Measurements from ENCODE around the gene ZNRF3.
"Not testable (repeated sequence)": the region's sequence is repeated elsewhere in the genome, so short reads cannot be mapped to it uniquely, and the experiment has no call there.

Gene ZNRF3

DNA sequence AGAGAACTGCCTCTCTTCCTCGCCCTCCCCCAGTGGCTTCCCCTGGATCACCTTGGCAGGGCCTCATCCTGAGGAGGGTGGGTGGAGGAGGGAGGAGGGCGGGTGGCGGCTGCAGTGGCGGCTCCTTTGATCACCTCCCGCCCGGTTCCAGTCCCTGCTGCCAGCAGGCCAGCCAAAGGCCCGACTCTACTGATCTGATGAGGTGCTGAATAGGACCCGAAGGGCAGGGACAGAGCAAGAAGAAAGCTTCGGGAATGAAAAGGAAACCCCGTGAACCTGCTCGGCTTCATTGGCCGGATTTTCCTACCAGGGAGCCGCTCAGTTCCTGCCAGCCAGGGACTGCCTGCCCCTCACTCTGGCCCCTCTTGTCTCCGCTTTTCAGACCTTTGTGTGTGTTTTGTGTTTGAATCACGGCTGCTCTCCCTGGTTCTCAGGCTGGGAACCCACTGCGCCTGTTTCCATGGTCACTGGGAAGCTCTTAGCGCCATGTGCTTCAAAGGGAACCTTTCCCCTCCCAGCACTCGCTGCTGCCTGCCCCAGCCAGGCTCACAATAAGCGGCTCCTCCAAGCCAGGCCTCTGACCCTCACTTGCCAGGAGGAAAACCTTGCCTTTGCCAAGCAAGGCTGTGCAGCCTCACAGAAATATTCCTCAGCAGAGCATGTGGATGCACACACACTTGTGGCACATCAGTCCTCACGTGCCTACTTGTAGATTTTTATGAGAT is 121.4 kb downstream of the ZNRF3 start:
- H3K4me2 ChIP-seq (ENCODE audit: low read length, poor library complexity, severe bottlenecking), result peak overlapping the region; percentile 41
- peaks cover 20% of the 10 kb centered on the region for H3K4me1 ChIP-seq (ENCODE audit: control insufficient read depth, insufficient read depth, low read depth, low read length)
- no peak overlapping the region for H2AFZ ChIP-seq (ENCODE audit: low read depth, low read length)
- no peak overlapping the region for H2BK120ac ChIP-seq (ENCODE audit: low read depth, low read length)
- H3K4ac ChIP-seq (ENCODE audit: low read depth in 1 of 2, low read length in 2 of 2), result no peak overlapping the region
- H3K4me3 ChIP-seq (ENCODE audit: insufficient read depth in 1 of 2, low read depth in 1 of 2, low read length in 2 of 2), result no peak overlapping the region
- H3K27ac ChIP-seq (ENCODE audit: low read length, poor library complexity, severe bottlenecking), result peak overlapping the region; percentile 63
- H4K91ac ChIP-seq (ENCODE audit: low read length), result no peak overlapping the region
- no peak overlapping the region for H3K18ac ChIP-seq (ENCODE audit: low read depth in 1 of 2, low read length in 2 of 2)
- no peak overlapping the region for H3K23ac ChIP-seq (ENCODE audit: low read length in 2 of 2)
- no peak overlapping the region for H4K8ac ChIP-seq (ENCODE audit: low read length)
- no peak overlapping the region for H2BK15ac ChIP-seq (ENCODE audit: low read depth, poor library complexity, severe bottlenecking)
- no peaks in the 10 kb centered on the region for H3K36me3 ChIP-seq (ENCODE audit: control insufficient read depth in 1 of 2, insufficient read depth in 2 of 2, low read depth in 1 of 2, low read length in 2 of 2)
- H3K9me3 ChIP-seq (ENCODE audit: control insufficient read depth, low read length), result no peaks in the 10 kb centered on the region
- H2AK5ac ChIP-seq (ENCODE audit: low read length, severe bottlenecking), result peak overlapping the region; percentile 7
- peak overlapping the region in 1 of 2 experiments; percentile 29 for H2BK12ac ChIP-seq (ENCODE audit: low read length in 2 of 2)
- peaks cover 29% of the 10 kb centered on the region for H3K79me1 ChIP-seq (replicated peaks; ENCODE audit: low read length, poor library complexity, severe bottlenecking)
- no peak overlapping the region for H2BK5ac ChIP-seq (ENCODE audit: low read depth, low read length, poor library complexity, severe bottlenecking)
- no peaks in the 10 kb centered on the region for H3K27me3 ChIP-seq (ENCODE audit: control insufficient read depth in 1 of 2, insufficient read depth in 1 of 2, low read length in 2 of 2)
- WGBS, result 26% methylated on average over 19 of the region's 20 CpGs
- peak; percentile 46 for DNase-seq
- H3K9ac ChIP-seq (ENCODE audit: low read length), result no peak overlapping the region
- H3K14ac ChIP-seq (ENCODE audit: low read length in 2 of 2), result peak overlapping the region in 1 of 2 experiments; percentile 57

DNA sequence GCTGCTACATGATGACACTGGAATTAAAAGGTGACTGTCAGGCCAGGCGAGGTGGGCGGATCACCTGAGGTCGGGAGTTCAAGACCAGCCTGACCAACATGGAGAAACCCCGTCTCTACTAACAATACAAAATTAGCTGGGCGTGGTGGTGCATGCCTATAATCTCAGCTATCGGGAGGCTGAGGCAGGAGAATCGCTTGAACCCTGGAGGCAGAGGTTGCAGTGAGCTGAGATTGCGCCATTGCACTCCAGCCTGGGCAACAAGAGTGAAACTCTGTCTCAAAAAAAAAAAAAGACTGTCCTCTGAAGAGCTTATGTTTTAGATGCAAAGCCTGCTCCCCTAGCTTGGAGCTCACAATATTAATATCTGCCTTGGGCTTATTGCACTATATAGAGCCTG is 122.4 kb downstream of the ZNRF3 start:
- not testable (repeated sequence) for H2AK5ac ChIP-seq (ENCODE audit: low read length, severe bottlenecking); H3K9me3 ChIP-seq (ENCODE audit: control insufficient read depth, low read length); H3K14ac ChIP-seq (ENCODE audit: low read length in 2 of 2); H3K36me3 ChIP-seq (ENCODE audit: control insufficient read depth in 1 of 2, insufficient read depth in 2 of 2, low read depth in 1 of 2, low read length in 2 of 2); H4K8ac ChIP-seq (ENCODE audit: low read length); H3K18ac ChIP-seq (ENCODE audit: low read depth in 1 of 2, low read length in 2 of 2); H3K4me3 ChIP-seq (ENCODE audit: insufficient read depth in 1 of 2, low read depth in 1 of 2, low read length in 2 of 2); H3K9ac ChIP-seq (ENCODE audit: low read length); H3K4ac ChIP-seq (ENCODE audit: low read depth in 1 of 2, low read length in 2 of 2); H2BK5ac ChIP-seq (ENCODE audit: low read depth, low read length, poor library complexity, severe bottlenecking); H2BK120ac ChIP-seq (ENCODE audit: low read depth, low read length); H3K27me3 ChIP-seq (ENCODE audit: control insufficient read depth in 1 of 2, insufficient read depth in 1 of 2, low read length in 2 of 2); H2BK12ac ChIP-seq (ENCODE audit: low read length in 2 of 2); H3K27ac ChIP-seq (ENCODE audit: low read length, poor library complexity, severe bottlenecking); H3K4me2 ChIP-seq (ENCODE audit: low read length, poor library complexity, severe bottlenecking); H3K23ac ChIP-seq (ENCODE audit: low read length in 2 of 2); H2AFZ ChIP-seq (ENCODE audit: low read depth, low read length); DNase-seq; H4K91ac ChIP-seq (ENCODE audit: low read length); H2BK15ac ChIP-seq (ENCODE audit: low read depth, poor library complexity, severe bottlenecking)
- Histone ChIP-seq H3K79me1 (replicated peaks; ENCODE audit: low read length, poor library complexity, severe bottlenecking) (peaks cover 29% of the 10 kb centered on the region), H3K4me1 (ENCODE audit: control insufficient read depth, insufficient read depth, low read depth, low read length) (peaks cover 17% of the 10 kb centered on the region)
- WGBS, result 98% methylated on average over 7 of the region's 8 CpGs

DNA sequence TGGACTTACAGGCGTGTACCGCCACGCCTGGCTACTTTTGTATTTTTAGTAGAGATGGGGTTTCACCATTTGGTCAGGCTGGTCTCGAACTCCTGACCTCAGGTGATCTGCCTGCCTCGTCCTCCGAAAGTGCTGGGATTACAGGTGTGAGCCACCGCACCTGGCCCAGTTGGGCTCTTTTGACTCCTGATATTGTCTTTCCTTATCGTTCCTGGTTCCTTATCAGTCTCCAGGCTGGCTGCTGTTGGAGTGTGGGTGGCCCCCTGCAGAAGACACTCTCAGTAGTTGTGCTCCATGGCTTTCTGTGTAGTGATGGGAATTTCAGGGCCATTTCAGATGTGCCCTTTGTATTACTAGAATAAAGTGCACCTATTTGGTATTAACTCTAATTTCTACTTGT is 123.0 kb downstream of the ZNRF3 start:
- DNase-seq, result no peak
- peaks cover 32% of the 10 kb centered on the region for H3K79me1 ChIP-seq (replicated peaks; ENCODE audit: low read length, poor library complexity, severe bottlenecking)
- no peak overlapping the region for H2BK120ac ChIP-seq (ENCODE audit: low read depth, low read length)
- no peak overlapping the region for H3K14ac ChIP-seq (ENCODE audit: low read length in 2 of 2)
- no peaks in the 10 kb centered on the region for H3K27me3 ChIP-seq (ENCODE audit: control insufficient read depth in 1 of 2, insufficient read depth in 1 of 2, low read length in 2 of 2)
- H2AK5ac ChIP-seq (ENCODE audit: low read length, severe bottlenecking), result no peak overlapping the region
- H3K4me3 ChIP-seq (ENCODE audit: insufficient read depth in 1 of 2, low read depth in 1 of 2, low read length in 2 of 2), result no peak overlapping the region
- no peak overlapping the region for H3K18ac ChIP-seq (ENCODE audit: low read depth in 1 of 2, low read length in 2 of 2)
- no peak overlapping the region for H2BK5ac ChIP-seq (ENCODE audit: low read depth, low read length, poor library complexity, severe bottlenecking)
- H2BK12ac ChIP-seq (ENCODE audit: low read length in 2 of 2), result no peak overlapping the region
- peaks cover 19% of the 10 kb centered on the region for H3K4me1 ChIP-seq (ENCODE audit: control insufficient read depth, insufficient read depth, low read depth, low read length)
- no peak overlapping the region for H4K8ac ChIP-seq (ENCODE audit: low read length)
- no peak overlapping the region for H3K23ac ChIP-seq (ENCODE audit: low read length in 2 of 2)
- no peak overlapping the region for H3K4ac ChIP-seq (ENCODE audit: low read depth in 1 of 2, low read length in 2 of 2)
- H3K27ac ChIP-seq (ENCODE audit: low read length, poor library complexity, severe bottlenecking), result no peak overlapping the region
- no peak overlapping the region for H2AFZ ChIP-seq (ENCODE audit: low read depth, low read length)
- 82% methylated on average over 8 of the region's 8 CpGs for WGBS
- H3K9me3 ChIP-seq (ENCODE audit: control insufficient read depth, low read length), result no peaks in the 10 kb centered on the region
- H3K9ac ChIP-seq (ENCODE audit: low read length), result no peak overlapping the region
- no peaks in the 10 kb centered on the region for H3K36me3 ChIP-seq (ENCODE audit: control insufficient read depth in 1 of 2, insufficient read depth in 2 of 2, low read depth in 1 of 2, low read length in 2 of 2)
- H3K4me2 ChIP-seq (ENCODE audit: low read length, poor library complexity, severe bottlenecking), result no peak overlapping the region
- H2BK15ac ChIP-seq (ENCODE audit: low read depth, poor library complexity, severe bottlenecking), result no peak overlapping the region
- no peak overlapping the region for H4K91ac ChIP-seq (ENCODE audit: low read length)

DNA sequence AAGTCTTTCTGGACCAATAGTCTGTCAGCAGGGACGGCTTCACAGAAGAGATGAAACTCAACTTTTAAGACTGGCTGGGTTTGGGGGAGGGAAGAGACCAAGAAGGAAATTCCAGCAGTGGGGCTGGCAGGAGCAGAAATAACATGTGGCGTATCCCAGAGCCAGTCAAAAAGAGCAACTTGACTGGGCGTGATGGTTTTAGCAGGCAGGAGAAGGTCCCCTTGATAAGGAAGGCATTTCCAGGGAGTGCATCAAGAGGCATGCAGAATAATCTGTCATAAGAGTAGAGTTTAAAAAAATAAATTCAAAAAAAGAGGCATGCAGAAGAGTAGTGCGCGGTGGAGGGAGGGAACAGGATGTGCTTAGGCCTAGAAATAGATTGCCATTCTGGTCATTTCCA is 125.8 kb downstream of the ZNRF3 start:
- peak overlapping the region; percentile 24 for H2AK5ac ChIP-seq (ENCODE audit: low read length, severe bottlenecking)
- H3K4me2 ChIP-seq (ENCODE audit: low read length, poor library complexity, severe bottlenecking), result no peak overlapping the region

More for the DNA sequence above, 125.8 kb downstream of the ZNRF3 start:
- no peak overlapping the region for H3K9ac ChIP-seq (ENCODE audit: low read length)
- no peak overlapping the region for H3K4me3 ChIP-seq (ENCODE audit: insufficient read depth in 1 of 2, low read depth in 1 of 2, low read length in 2 of 2)
- no peak overlapping the region for H4K91ac ChIP-seq (ENCODE audit: low read length)
- no peak overlapping the region for H3K18ac ChIP-seq (ENCODE audit: low read depth in 1 of 2, low read length in 2 of 2)
- WGBS, result 93% methylated on average over 5 of the region's 5 CpGs
- H3K14ac ChIP-seq (ENCODE audit: low read length in 2 of 2), result no peak overlapping the region
- no peak overlapping the region for H2AFZ ChIP-seq (ENCODE audit: low read depth, low read length)
- no peak overlapping the region for H2BK12ac ChIP-seq (ENCODE audit: low read length in 2 of 2)
- no peak overlapping the region for H2BK15ac ChIP-seq (ENCODE audit: low read depth, poor library complexity, severe bottlenecking)
- H3K36me3 ChIP-seq (ENCODE audit: control insufficient read depth in 1 of 2, insufficient read depth in 2 of 2, low read depth in 1 of 2, low read length in 2 of 2), result no peaks in the 10 kb centered on the region
- no peak overlapping the region for H3K23ac ChIP-seq (ENCODE audit: low read length in 2 of 2)
- H3K27ac ChIP-seq (ENCODE audit: low read length, poor library complexity, severe bottlenecking), result no peak overlapping the region
- no peak overlapping the region for H4K8ac ChIP-seq (ENCODE audit: low read length)
- peaks cover 50% of the 10 kb centered on the region for H3K79me1 ChIP-seq (replicated peaks; ENCODE audit: low read length, poor library complexity, severe bottlenecking)
- H3K4ac ChIP-seq (ENCODE audit: low read depth in 1 of 2, low read length in 2 of 2), result no peak overlapping the region
- DNase-seq, result no peak
- peaks cover 17% of the 10 kb centered on the region for H3K4me1 ChIP-seq (ENCODE audit: control insufficient read depth, insufficient read depth, low read depth, low read length)
- H3K9me3 ChIP-seq (ENCODE audit: control insufficient read depth, low read length), result no peaks in the 10 kb centered on the region
- no peaks in the 10 kb centered on the region for H3K27me3 ChIP-seq (ENCODE audit: control insufficient read depth in 1 of 2, insufficient read depth in 1 of 2, low read length in 2 of 2)
- H2BK120ac ChIP-seq (ENCODE audit: low read depth, low read length), result no peak overlapping the region
- no peak overlapping the region for H2BK5ac ChIP-seq (ENCODE audit: low read depth, low read length, poor library complexity, severe bottlenecking)
